GM10847 (cell line): Measurements from ENCODE around the gene CD300A.

Source experiments
- POLR2A ChIP-seq: IDR thresholded peaks from 2 replicates; pipeline ENCODE4 v1.6.1; 2011; ENCODE audit not compliant: insufficient read length; ENCODE audit errors: extremely low read depth

The CD300A gene

DNA sequence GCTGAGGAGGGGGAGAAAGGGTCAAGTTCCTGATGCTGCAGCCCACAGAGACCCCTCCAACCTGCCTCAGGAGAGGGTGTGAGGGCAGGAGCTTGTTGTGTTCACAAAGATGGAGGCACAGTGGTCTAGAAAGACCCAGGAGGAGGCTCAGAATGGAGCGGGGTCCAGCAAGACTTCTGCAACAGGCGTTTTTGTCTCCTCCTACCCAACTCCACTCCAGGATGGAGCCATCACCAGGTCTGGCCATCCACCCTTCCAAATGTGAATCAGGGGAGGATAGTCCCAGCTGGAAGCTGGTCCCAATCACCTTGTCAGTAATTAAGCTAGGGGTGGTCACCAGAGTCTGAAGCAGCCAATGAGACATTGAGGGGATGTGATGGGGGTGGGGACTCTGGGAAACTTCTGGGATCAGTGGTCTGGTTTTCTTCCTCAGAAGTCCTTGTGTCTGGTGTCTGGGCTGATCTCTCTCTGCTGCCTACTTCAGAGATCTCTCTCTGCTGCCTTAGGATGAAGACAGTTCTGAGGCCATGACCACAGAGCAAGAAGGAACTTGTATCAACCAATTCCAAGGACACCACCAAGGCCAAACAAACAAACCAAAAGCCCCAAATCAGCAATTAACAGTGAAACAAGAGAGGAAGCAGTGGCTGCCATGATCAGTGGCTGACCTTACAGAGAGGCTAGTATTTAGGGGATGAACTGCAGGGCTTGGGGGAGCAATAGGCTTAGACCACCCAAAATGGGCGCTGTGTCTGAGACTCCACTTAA, 50.3 kb downstream of the CD300A start:
- no peak for TF ChIP-seq POLR2A

DNA sequence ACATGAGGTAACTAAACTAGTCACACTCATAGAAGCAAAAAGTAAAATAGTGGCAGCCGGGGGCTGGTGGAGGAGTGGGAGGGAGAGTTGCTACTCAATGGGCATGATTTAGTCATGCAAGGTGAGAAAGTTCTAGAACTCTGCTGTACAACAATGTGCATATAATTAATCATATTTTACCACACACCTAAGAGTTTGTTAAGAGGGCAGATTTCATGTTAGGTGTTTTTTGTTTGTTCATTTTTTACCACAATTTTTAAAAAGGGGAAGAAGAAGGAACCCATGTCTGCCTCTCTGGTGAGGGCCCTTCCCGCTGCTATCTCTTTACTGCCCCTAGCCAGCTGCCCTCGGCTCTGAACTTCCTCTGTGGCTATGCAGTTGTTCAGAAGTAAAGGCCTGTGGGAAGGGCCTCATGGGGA, 53.6 kb downstream of the CD300A start:
- TF ChIP-seq POLR2A = no peak

DNA sequence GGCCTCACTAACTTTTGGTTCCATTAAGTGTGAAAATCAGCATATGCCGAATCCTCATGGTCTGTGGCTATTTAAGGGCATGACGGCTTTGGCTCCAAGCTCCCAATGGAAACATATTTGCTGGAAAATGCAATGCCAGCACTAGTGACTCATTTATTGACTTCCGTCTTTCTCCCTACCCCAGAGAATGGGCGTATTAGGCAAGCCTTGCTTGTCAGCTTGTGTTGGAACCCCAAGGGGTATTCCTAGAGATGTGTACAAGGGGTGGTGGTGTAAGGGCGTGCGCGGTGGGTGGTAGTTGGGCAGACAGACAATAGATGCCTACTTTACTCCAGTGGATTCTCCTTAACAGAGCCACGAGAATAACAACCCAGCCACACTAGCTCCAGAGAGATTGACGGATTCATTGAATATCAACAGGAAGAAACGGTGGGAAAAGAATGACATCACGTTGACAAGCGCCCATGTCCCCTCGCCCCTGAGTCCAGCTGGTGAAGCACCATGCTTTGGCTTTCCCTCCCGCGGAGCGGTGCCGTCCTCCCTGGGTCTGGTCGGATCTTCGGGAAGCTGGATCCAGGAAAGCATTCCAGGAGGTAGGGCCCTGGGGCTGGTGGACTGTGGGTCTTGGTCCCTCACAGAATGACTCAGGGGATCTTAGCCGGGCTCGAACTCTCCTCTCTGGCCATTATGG, 54.5 kb downstream of the CD300A start:
- TF ChIP-seq POLR2A = no peak

DNA sequence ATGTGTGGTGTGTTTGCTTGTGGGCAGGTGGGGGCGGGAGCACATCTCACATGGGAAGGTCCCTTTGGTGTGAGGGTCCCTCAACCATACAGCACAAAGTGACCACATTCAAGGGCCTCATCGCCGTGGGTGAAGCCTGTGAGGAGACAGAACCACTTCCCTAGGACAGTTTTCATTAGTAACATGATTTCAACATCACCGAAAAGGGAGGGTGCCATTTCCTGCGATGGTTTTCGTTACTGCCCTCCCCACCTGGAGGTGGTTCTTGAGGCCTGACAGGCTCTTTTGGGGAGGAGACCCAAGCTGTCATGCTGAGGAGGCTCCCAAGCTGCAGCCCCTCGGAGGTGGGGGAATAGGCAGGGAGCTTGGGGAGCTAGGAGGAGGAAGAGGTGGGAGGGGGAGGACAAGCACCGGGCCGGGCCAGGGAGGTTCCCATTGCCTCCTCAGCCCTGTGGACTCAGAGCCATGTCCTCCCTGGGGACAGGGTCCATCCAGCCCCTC, 55.3 kb downstream of the CD300A start:
- TF ChIP-seq POLR2A = no peak

DNA sequence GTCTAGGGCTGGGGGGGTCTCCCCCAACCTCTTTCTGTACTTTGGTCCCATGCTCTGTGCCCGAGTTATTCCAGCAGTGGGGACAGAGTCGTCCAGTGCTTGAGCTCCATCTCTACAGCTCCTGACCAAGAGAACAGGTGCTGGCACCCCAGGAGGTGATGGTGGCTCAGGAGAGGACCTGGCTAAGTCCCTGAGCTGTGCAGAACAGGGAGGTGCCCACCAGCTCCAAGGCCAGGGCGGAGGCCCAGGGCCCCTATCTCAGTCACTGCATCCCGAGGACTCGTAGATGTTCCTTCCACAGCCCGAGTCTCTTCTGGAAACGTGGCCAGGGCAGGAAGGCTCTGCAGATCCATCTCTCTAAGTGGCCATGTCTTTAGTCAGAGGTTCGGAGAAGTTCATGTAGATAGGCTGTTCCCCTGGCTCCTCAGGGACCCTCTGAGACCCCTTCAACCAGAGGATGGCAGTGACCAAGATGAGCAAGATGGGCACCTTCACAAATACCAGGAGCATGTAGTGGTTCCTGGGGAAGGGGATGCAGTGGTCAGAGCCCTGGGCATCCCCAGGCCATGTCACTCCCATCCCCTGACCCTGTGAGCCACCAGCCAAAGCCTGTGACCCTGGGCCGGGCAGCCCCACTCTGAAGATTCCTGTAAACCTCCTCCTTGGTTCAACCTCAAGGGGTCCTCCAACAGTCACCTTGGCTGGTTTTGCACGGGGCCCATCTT, 56.1 kb downstream of the CD300A start:
- no peak for TF ChIP-seq POLR2A

DNA sequence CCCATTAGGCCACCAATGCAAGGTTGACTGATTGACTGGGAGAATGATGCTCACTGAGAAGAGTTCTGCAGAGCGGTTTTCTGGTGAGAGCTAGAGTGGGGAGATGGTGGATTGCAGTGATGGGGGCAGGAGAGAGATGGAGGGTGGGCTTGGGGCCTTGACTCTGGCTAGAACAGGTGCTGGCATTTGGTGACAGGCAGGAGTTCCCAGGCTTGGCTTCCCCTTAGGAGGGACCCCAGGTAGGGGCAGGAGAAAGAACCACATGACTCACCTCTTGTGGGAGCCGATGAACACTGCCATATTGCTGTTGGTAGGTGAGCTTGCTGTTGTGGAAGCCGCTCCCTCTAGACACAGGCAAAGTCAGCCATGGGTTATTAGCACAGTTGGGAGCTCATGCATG, 56.9 kb downstream of the CD300A start:
- no peak for TF ChIP-seq POLR2A

DNA sequence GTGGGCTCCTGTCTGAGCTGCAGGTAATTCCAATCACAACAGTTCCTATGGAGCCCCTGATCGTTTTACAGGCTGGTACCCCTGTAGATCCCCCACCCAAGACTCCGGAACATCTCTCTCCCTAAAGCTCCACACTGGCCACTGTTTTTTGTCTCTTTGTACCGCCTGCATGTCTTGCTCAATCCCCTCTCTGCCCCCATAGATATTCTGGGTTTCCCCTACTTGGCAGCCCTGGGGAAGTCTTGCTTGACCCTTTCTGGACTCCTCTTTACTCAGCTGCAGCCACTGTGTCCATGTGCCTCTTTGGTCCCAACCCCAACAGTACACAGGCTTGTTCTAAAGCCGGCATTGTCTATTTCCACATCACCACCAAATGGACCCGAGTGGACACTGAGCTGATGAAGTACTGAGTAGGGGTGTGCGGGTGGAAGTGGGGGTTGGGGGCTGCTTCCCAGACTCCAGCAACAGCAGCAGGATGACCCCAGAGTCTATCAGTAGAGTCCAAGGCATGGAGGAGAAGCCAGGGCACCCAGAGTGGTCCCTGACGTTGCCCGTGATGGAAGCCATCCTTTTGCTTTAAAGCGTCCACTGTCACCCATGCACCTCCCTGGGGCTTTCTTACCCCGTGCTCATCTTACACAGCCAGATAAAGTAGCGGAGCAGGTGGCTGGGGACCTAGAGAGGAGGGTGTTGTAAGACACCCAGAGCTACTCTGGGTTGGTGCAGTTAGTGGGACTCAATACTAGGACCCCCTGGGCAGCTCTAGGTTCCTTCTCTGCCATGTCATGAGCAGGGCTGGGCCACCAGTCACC, 58.4 kb downstream of the CD300A start:
- no peak for TF ChIP-seq POLR2A

DNA sequence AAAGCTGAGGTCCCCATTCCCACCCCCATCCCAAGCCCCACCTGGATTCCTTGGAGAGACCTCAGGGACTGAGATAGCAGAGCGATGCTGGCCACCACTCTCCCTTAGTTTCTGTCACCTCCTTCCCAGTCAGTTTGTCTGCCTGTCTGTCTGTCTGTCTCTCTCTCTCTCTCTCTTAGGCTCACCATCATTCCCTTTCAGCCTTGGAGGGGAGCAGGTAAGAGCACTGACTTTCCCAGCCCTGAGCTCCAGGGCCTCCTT, 59.0 kb downstream of the CD300A start:
- no peak for TF ChIP-seq POLR2A

DNA sequence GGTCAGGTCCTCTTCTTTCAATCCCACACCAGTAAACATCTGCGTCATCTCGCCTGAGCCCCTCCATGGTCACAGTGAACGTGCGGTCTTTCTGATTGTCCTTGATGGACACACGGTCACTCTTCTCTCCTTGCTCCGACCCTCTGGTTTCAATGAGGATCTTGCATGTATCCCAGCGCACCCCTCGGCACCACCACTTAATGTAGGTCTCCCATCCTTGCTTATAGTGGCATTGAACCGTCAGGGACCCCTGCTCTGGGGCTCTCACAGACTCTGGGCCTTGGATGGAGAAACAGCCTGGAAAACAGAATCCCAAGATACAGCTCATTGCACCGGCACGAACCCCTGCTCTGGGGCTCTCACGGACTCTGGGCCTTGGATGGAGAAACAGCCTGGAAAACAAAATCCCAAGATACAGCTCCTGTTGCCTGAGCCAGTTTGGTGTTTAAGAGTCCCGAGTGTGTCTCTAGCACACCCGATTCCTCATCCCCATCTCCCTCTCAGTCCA, 59.4 kb downstream of the CD300A start:
- no peak for TF ChIP-seq POLR2A

DNA sequence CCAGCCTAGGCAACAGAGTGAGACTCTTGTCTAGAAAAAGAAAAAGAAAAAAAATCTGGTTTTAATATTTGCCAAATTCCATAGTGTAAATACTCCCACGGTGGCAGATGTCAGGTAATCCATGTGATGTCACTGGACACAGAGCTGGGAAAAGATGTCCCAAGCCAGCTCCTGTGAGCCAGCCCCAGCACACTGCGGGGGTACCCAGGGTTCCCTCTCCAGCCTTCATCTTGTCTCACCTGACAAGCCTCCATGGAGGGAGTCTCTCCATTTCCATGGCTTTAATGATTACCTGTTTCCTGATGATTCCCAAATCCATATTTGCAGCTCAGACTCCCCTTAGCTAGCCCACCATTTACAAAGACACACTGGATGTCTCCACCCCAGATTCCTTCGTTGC, 60.2 kb downstream of the CD300A start:
- no peak for TF ChIP-seq POLR2A

DNA sequence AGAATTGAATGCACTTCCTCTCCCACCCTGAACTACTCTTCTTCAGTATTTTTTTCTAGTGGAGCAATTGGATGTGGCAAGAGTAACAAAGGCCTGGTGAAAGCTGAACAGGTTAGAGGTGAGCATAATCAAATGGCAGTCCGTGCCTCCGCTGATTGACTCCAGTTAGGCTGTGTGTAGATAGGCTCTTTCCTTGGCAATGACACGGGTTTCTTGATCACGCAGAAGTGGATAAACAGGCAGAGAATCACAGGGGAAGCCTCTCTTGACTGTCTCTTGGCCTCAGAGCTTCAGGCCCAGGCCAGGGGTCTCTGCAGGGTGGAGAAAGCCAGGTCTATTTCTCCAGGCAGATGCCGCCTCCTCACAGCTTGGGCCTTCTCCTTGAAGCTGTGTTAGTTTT, 60.6 kb downstream of the CD300A start:
- TF ChIP-seq POLR2A = no peak

DNA sequence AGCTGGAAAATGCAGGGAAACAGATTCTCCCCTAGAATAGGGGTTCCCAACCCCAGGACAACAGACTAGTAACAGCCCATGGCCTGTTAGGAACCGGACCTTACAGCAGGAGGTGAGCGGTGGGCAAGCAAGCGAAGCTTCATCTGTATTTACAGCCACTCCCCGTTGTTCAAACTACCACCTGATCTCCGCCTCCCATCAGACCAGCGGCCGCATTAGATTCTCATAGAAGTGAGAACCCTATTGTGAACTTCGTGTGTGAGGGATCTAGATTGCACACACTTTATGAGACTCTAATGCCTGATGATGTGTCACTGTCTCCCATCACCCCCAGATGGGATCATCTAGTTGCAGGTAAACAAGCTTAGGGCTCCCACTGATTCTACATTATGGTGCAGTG, 61.3 kb downstream of the CD300A start:
- TF ChIP-seq POLR2A = no peak

DNA sequence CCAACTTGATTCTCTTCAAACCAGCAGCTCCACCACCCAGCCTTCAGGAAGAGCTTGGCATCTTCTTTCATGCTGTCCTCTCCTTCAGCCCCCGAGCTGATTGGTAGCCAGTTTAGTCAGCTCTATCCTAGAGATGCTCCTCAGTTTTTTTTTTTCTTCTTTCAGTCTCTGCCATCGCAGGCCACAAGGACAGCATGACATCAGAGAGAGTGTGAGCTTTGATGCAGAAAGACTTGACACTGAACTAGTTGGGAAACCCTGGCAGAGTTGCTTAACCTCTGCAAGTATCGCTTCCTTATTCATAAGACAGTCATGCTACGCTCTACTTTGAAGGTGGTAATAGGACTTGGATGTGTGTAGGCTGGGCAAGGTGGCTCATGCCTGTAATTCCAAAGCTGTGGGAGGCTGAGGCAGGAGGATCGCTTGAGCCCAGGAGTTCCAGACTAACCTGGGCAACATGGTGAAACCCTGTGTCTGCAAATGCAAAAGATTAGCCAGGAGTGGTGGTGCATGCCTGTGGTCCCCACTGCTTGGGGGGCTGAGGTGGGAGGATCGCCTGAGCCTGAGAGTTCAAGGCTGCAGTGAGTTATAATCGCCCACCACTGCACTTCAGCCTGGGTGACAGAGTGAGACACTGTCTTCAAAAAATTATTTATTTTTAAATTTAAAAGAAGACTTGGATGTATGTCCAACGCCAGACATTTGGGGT, 62.2 kb downstream of the CD300A start:
- TF ChIP-seq POLR2A = no peak

DNA sequence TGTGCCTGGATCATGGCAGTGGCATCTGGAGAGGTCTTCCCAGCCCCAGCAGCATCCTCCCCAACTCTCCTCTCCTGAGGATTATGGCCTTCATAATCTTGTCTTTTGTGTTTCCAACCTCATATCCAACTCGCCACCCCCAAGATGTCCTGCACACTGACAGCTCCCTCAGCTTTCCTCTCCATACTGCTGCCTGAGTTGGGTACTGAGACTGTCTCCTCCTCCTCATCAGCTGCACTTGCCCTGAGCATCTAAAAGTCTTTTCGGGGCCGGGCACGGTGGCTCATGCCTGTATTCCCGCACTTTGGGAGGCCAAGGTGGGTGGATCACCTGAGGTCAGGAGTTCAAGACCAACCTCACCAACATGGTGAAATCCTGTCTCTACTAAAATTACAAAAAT, 62.8 kb downstream of the CD300A start:
- no peak for TF ChIP-seq POLR2A

DNA sequence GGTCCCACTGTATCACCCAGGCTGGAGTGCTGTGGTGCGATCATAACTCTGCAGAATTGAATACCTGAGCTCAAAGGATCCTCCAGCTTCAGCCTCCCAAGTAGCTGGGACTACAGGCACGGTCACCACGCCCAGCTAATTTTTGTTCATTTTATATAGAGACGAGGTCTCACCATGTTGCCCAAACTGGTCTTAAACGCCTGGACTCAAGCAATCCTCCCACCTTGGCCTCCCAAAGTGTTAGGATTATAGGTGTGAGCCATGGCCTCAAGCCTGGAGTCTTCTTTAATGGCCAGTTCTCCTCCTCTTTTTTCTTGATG, 64.4 kb downstream of the CD300A start:
- TF ChIP-seq POLR2A = no peak

DNA sequence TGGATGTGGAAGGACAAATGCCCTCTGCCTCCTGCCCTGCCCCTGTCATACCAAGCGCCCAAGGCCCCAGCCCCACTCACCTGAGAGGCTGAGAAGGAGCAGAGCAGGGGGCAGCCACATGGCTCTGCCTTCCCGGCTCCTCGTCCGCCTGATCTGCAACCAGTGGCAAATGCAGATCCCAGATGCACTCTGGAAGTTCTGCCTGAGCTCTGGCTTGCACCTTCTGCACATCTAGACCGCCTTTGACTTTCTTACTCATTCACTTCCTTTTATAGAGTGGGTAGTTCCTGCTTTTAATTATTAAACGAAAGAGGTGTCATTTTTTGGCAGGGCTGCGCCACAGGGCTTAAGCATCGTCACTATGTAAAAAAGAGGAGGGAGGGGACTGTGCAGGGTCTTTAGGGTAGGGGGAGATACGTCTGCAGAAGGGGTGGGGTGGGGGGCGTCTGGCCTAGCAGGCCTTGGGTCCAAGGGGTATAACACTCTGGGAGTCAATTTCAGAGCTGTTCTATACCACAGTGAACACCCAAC, 64.9 kb downstream of the CD300A start, which contains the start of gene CD300LB:
Gene CD300LB (minus strand): TSS at position 245 of the 531 bp plus-strand sequence. CDS start 125 bp downstream, at position 120.
- no peak for TF ChIP-seq POLR2A
